Fibroblast of lung (primary cell): Measurements from ENCODE around the gene KRTAP10-1. TPM values are rescaled to one million over a fixed set of nuclear protein-coding genes. Genes with fewer than 3 reads are reported as not detected.

Experiments used
- DNase-seq, 2 donors: peaks; one replicate each; pipeline versions ENCODE4 v3.0.0 to v3.0.0-alpha.2; 2010; ENCODE audit warnings: low read depth in 2 of 2
- H2AFZ ChIP-seq: 2 replicates; pipeline ENCODE4 v1.5.1; 2012; ENCODE audit warnings: low read length, control low read depth, inconsistent platforms
- H3K27ac ChIP-seq: 2 replicates; pipeline ENCODE4 v1.5.1; 2011; ENCODE audit warnings: low read length, control low read depth; ENCODE audit not compliant: insufficient read depth
- H3K27me3 ChIP-seq: 2 replicates; pipeline ENCODE4 v1.5.1; 2011; ENCODE audit warnings: mild to moderate bottlenecking, low read length; ENCODE audit not compliant: control insufficient read depth, insufficient read depth
- H3K36me3 ChIP-seq: 2 replicates; pipeline ENCODE4 v1.5.1; 2011; ENCODE audit warnings: low read length; ENCODE audit not compliant: control insufficient read depth, insufficient read depth
- H3K4me1 ChIP-seq: 2 replicates; pipeline ENCODE4 v1.5.1; 2011; ENCODE audit warnings: low read length; ENCODE audit not compliant: control insufficient read depth, insufficient read depth; ENCODE audit errors: extremely low read depth
- H3K4me2 ChIP-seq: 2 replicates; pipeline ENCODE4 v1.5.1; 2011; ENCODE audit warnings: low read length, control low read depth; ENCODE audit not compliant: insufficient read depth; ENCODE audit errors: extremely low read depth
- H3K4me3 ChIP-seq, 4 experiments: fragments of 200-600 bp in 1 of 4; sonication (generic) in 1 of 4; replicated peaks in 1 of 4; 2 replicates each; pipeline ENCODE4 v1.5.1; 2011 to 2016; ENCODE audit warnings: low read length in 4 of 4, low read depth in 3 of 4, mild to moderate bottlenecking in 3 of 4, control low read depth in 2 of 4, inconsistent platforms in 1 of 4, mixed read lengths in 1 of 4; ENCODE audit not compliant: insufficient read depth in 1 of 4; ENCODE audit errors: control extremely low read depth in 1 of 4
- H3K79me2 ChIP-seq: 2 replicates; pipeline ENCODE4 v1.5.1; 2012; ENCODE audit warnings: mild to moderate bottlenecking, low read length, inconsistent platforms; ENCODE audit not compliant: control insufficient read depth, insufficient read depth
- H3K9ac ChIP-seq: 2 replicates; pipeline ENCODE4 v1.5.1; 2011; ENCODE audit warnings: mild to moderate bottlenecking, low read length, control low read depth; ENCODE audit not compliant: insufficient read depth
- H3K9me3 ChIP-seq: 2 replicates; pipeline ENCODE4 v1.5.1; 2012; ENCODE audit warnings: low read depth, low read length; ENCODE audit not compliant: control insufficient read depth, insufficient read depth
- H4K20me1 ChIP-seq: 2 replicates; pipeline ENCODE4 v1.5.1; 2011; ENCODE audit warnings: low read length; ENCODE audit not compliant: control insufficient read depth, insufficient read depth; ENCODE audit errors: extremely low read depth
- EZH2 ChIP-seq: IDR thresholded peaks from 2 replicates; pipeline ENCODE4 v1.5.1; 2012; ENCODE audit warnings: low read length, control low read depth, mild to moderate bottlenecking; ENCODE audit errors: missing control alignments
- polyA plus RNA-seq, 2 donors: library from polyadenylated mRNA; depleted of rRNA in 1 of 2; stranded (reverse) in 1 of 2; unstranded in 1 of 2; fragments of >200 nt; gene quantifications; 2 replicates each; pipeline ENCODE4 v1.2.1, GENCODE V29; 2011 to 2012; ENCODE audit warnings: missing spikeins in 1 of 2
- total RNA-seq: library from RNA; depleted of rRNA; stranded (reverse); fragments of >200 nt; gene quantifications from 2 replicates; pipeline ENCODE4 v1.2.1, GENCODE V29; 2014
- TF ChIP-seq, protein P1 (sequence below), 2 donors: IDR thresholded peaks in 1 of 2; conservative IDR thresholded peaks in 1 of 2; 1 replicate in 1 of 2; 2 replicates in 1 of 2; pipeline ENCODE4 v1.5.1; 2011 to 2012; ENCODE audit warnings: low read length in 2 of 2, control low read depth in 1 of 2, inconsistent platforms in 1 of 2, low read depth in 1 of 2, mild to moderate bottlenecking in 1 of 2

The KRTAP10-1 gene
- total and polyA plus RNA-seq, 2 donors (not counting 1 experiment from before 2014, with no cell fraction given), result not detected

DNA sequence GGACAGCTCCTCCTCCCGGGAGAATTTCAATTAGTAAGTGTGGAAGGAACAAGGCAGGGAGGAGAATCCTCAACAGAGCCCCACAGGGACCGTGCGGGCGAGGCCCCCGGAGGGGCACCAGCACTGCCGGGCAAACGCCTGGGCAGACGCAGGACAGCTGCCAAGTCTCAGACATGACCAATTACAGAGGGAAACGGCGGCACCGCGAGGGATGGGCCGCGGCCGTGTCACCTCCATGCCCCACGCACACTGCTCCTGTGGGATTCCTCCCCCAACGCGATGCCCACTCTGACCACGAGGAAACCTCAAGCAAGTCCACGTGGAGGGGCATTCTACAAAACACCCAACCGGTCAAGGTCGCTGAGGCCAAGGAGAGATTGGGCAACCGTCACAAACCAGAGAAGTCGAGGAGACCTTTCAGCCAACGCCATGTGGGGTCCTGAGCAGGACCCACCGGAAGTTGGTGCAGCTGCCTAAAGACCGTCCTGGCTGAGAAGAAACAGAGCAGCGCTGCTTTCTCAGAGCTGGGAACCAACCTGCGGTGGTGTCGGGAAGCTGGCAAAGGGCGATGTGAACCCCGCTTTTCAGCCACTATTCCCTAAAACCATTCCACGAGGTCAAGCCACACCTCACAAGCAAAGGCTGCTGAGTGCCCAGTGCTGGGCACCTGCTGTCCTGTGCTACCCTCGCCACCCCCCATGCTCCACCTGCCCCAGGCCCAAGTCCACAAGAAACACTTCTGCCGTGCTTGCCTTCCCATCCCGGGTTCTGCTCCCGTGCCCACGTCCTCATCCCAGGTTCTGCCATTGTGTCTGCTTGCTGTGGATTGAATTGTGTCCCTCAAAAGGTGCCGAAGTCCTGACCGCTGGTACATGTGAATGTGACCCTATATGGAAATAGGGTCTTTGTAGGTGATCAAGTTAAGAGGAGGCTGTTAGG is 32.1 kb upstream of the KRTAP10-1 start:
- no peak overlapping the region for H2AFZ ChIP-seq
- no peak overlapping the region for H3K4me3 ChIP-seq
- TF ChIP-seq, protein P1, sequence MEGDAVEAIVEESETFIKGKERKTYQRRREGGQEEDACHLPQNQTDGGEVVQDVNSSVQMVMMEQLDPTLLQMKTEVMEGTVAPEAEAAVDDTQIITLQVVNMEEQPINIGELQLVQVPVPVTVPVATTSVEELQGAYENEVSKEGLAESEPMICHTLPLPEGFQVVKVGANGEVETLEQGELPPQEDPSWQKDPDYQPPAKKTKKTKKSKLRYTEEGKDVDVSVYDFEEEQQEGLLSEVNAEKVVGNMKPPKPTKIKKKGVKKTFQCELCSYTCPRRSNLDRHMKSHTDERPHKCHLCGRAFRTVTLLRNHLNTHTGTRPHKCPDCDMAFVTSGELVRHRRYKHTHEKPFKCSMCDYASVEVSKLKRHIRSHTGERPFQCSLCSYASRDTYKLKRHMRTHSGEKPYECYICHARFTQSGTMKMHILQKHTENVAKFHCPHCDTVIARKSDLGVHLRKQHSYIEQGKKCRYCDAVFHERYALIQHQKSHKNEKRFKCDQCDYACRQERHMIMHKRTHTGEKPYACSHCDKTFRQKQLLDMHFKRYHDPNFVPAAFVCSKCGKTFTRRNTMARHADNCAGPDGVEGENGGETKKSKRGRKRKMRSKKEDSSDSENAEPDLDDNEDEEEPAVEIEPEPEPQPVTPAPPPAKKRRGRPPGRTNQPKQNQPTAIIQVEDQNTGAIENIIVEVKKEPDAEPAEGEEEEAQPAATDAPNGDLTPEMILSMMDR (conservative IDR thresholded peaks at IDR 0.05 in 1 of 2, IDR thresholded peaks at IDR 0.05 in 1 of 2; ENCODE audit: low read depth in 1 of 2, low read length in 2 of 2), result no peak
- TF ChIP-seq EZH2, result no peak
- H3K36me3 ChIP-seq, result no peaks in the 10 kb centered on the region
- no peaks in the 10 kb centered on the region for H4K20me1 ChIP-seq
- DNase-seq, result no peak
- H3K4me2 ChIP-seq, result no peak overlapping the region
- no peaks in the 10 kb centered on the region for H3K79me2 ChIP-seq
- H3K27me3 ChIP-seq, result no peaks in the 10 kb centered on the region
- H3K27ac ChIP-seq, result no peak overlapping the region
- H3K9ac ChIP-seq, result no peak overlapping the region
- H3K4me1 ChIP-seq, result no peaks in the 10 kb centered on the region
- no peaks in the 10 kb centered on the region for H3K9me3 ChIP-seq

GRCh38 chr21:44571296-44571695 is 31.3 kb upstream of the KRTAP10-1 start:
- Histone ChIP-seq H3K79me2 (no peaks in the 10 kb centered on the region), H3K27me3 (no peaks in the 10 kb centered on the region), H4K20me1 (no peaks in the 10 kb centered on the region), H3K9me3 (no peaks in the 10 kb centered on the region), H3K27ac (no peak overlapping the region), H2AFZ (no peak overlapping the region), H3K4me3 (no peak overlapping the region), H3K9ac (no peak overlapping the region), H3K36me3 (no peaks in the 10 kb centered on the region), H3K4me1 (no peaks in the 10 kb centered on the region), H3K4me2 (no peak overlapping the region)
- DNase-seq, result no peak
- TF ChIP-seq, protein P1 (conservative IDR thresholded peaks at IDR 0.05 in 1 of 2, IDR thresholded peaks at IDR 0.05 in 1 of 2; ENCODE audit: low read depth in 1 of 2, low read length in 2 of 2), result no peak
- TF ChIP-seq EZH2, result no peak

GRCh38 chr21:44569861-44570517 is 30.0 kb upstream of the KRTAP10-1 start:
- no peak overlapping the region for H3K4me2 ChIP-seq
- no peaks in the 10 kb centered on the region for H3K79me2 ChIP-seq
- H3K9ac ChIP-seq, result no peak overlapping the region
- no peak overlapping the region for H3K27ac ChIP-seq
- no peak overlapping the region for H3K4me3 ChIP-seq
- no peak overlapping the region for H2AFZ ChIP-seq
- no peak for DNase-seq
- no peak for TF ChIP-seq EZH2
- TF ChIP-seq, protein P1 (conservative IDR thresholded peaks at IDR 0.05 in 1 of 2, IDR thresholded peaks at IDR 0.05 in 1 of 2; ENCODE audit: low read depth in 1 of 2, low read length in 2 of 2), result no peak
- no peaks in the 10 kb centered on the region for H4K20me1 ChIP-seq
- no peaks in the 10 kb centered on the region for H3K36me3 ChIP-seq
- H3K9me3 ChIP-seq, result no peaks in the 10 kb centered on the region
- H3K27me3 ChIP-seq, result no peaks in the 10 kb centered on the region
- no peaks in the 10 kb centered on the region for H3K4me1 ChIP-seq
